LNCAP (cell line): Measurements from ENCODE around the gene GDAP1L1.

ENCODE experiments used
- TF ChIP-seq, protein P1 (sequence below): fragments of 450-650 bp; IDR thresholded peaks from 2 replicates; pipeline ENCODE4 v1.5.1; 2017; ENCODE audit warnings: mild to moderate bottlenecking

GDAP1L1 gene

DNA sequence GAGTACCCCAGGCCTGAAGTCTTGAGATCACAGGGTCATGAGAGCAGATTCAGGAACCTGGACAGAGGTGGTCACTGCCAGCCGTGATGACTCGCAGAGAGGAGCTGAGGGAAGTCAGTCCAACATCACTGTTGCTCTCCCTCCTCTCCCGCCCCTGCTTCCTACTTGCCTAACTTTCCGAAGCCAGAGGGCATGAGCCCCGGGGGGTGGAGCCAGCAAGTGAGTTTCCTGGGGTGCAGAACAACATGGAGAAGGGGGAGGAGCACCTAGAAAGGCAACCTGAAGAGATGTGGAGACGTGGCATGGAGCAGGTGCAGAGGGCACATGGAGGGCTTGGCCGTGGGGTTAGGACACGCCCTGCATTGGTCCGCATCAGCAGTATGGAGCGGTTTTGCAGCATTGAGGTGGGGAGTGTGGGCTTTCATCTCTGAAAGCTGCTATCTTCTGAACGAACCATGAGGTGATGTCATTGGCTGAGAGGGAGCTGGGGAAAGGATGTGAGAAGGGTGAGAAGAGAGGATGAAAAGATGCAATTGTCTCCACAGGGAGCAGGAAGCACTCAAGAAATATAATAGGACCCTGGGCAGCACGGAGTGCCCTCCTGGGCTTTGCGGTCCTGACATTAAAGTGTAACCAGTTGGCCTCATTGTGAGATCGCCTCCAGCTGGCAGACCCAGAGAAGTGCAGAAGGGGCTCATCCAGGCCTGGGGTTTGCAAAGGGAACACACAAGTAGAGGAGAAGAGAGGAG, 25.0 kb downstream of the GDAP1L1 start:
- TF ChIP-seq, protein P1, sequence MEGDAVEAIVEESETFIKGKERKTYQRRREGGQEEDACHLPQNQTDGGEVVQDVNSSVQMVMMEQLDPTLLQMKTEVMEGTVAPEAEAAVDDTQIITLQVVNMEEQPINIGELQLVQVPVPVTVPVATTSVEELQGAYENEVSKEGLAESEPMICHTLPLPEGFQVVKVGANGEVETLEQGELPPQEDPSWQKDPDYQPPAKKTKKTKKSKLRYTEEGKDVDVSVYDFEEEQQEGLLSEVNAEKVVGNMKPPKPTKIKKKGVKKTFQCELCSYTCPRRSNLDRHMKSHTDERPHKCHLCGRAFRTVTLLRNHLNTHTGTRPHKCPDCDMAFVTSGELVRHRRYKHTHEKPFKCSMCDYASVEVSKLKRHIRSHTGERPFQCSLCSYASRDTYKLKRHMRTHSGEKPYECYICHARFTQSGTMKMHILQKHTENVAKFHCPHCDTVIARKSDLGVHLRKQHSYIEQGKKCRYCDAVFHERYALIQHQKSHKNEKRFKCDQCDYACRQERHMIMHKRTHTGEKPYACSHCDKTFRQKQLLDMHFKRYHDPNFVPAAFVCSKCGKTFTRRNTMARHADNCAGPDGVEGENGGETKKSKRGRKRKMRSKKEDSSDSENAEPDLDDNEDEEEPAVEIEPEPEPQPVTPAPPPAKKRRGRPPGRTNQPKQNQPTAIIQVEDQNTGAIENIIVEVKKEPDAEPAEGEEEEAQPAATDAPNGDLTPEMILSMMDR: no peak

DNA sequence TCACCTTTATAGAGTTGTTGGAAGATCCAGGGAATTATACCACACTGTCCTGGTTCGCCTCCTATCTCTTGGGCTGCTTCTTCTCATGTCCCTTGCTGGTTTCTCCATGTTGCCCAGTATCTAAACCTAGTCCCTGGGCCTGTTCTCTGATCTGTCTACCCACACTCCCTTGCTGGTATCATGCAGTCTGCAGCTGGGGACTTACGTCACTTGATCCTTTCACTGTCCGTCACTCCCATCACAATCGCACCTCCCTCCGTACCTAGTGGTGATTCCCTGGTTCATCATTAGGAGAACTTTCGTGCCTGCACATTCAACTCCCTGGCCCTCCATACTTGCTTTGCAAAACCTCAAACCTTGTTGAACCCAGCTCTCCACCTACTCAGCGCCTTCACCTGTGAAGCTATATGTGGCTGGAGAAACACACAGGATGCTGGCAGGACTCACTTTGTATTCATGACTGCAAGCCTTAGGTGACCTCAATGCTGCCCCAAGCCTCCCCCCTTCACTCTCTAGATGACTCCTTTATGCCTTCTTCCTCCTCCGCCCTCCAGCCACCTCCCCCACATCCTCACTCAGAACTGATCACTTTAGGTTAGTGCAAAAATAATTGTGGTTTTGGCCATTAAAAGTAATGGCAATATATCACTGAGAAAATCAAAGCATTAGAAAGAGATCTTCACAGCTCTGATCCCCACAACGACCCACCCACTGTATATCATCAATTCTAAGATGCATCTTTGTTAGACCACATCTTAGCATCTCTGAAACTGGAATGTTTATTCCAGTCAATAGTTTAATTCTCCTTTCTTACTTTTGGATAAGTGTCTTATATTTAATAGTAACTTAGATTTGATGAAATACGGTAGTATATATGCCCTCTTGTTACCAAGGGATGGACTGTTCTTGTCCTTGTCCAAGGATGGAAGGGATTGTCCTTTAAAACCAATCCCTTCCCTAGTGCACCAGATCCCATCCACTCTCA, 26.4 kb downstream of the GDAP1L1 start:
- TF ChIP-seq, protein P1: no peak

DNA sequence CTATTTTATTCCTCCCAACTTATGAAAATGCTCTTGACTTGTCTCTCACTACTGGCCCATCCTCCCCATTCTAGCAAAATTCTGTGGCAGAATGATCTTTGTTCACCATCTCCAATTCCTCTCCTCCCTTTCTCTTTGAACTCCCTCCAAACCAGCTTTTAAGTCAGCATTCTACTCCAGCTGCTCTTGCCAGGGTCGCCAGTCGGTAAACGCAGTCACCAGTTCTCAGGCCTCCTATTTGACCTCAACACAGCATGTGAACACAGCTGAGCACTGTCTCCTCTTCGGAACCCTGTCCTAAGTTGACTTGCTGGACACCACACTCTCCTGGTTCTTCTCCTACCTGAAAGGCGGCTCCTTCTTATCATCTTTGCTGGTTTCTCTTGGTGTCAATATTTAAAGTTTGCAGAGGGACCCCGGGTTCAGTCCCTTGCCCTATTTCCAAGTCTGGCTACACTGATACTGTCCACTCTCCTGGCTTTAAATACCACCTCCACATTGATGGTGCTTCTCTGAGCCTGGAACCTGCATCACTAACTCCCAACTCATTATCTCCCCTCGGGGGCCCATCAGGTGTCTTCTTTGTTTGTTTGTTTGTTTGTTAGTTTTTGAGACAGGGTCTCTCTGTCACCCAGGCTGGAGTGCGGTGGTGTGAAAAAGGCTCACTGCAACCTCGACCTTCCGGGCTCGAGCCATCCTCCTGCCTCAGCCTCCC, 27.4 kb downstream of the GDAP1L1 start:
- TF ChIP-seq, protein P1: no peak

DNA sequence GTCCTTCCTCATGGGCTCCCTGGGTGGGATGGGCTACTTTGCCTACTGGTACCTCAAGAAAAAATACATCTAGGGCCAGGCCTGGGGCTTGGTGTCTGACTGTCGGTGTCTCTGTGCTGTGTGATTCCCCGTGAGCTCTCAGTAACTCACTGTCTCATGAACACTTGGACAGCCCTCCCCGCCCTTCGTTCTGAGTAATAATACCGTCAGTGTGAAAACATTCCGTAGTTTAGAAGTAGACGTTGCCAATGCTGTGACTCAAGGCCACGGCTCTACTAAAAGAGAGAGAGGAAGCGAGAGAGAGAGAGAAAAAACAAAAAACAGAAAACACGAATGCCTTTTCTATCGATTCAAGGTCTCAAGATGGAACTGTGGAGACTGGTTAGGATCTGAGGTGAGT, 32.1 kb downstream of the GDAP1L1 start:
- TF ChIP-seq, protein P1: no peak

DNA sequence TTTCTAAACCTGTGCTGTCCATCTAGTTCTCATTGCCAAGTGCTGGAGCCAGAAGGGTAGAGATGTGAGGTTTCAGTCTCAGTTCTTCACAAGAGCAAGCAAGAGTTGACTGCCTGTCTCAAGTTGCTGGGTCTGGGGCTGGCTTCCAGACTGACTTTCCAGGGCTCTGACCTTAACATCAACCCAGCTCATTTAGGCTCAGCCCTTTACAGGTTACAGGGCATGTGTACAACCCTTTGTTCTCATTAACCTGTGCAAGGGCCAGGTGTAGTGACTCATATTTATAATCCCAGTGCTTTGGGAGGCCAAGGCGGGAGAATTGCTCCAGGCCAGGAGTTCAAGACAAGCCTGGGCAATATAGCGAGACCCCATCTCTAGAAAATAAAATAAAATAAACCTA, 33.3 kb downstream of the GDAP1L1 start:
- TF ChIP-seq, protein P1: no peak

DNA sequence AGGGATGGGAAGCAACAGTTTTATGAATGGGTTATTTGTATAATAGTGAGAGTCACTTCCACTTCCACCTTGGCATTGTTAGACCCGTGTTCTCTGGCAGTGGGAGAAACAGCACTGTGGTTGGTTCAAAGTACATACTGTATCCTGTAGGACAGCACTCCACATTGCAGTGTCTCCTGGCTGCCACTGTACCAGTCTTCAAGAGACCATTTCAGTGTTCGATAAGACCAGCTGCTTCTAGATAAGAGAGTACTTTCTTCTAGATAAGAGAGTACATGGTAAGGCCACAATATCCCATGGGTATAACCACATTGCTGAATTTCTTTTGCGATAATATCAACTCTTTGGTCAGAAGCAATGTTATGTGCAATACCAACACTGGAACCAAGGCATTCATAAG, 35.1 kb downstream of the GDAP1L1 start:
- TF ChIP-seq, protein P1: no peak

DNA sequence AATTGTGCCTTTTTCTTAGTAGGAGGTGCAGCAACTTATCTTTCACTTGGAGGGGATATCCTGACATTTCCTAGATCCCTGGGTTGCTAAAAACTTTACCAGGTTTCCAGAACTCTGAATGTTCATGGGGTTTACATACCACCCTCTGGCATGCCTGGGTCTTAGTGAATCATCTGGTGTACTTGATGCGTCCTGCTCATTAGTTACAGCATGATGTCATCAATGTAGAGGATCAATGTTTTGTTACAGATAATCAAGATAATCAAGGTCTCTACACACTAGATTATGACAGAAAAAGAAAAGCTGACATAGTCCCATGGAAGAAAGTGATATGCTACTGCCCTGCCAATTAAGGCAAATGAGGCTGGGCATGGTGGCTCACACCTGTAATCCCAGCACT, 36.9 kb downstream of the GDAP1L1 start:
- TF ChIP-seq, protein P1: no peak
